B cell (primary cell): ENCODE measurements around the gene ACY1. TPM values are rescaled to one million over a fixed set of nuclear protein-coding genes. Genes with fewer than 3 reads are reported as not detected.

ENCODE experiments used
- ATAC-seq: fragments of 200-7000 bp; cut with Tn5 transposase; one replicate; pipeline ENCODE4 v1.10.0; 2021; ENCODE audit warnings: low read depth, mild to moderate bottlenecking, moderate number of reproducible peaks, moderate library complexity
- CTCF ChIA-PET: fragments of 350-600 bp; sonication (Branson Sonifier 250); formaldehyde crosslinking; loops from one replicate; lab custom pipeline; 2021; ENCODE audit warnings: antibody characterized with exemption, inconsistent platforms; lab: Charles Lee
- POLR2A ChIA-PET: fragments of 350-600 bp; sonication (Branson Sonifier 250); formaldehyde crosslinking; loops from one replicate; lab custom pipeline; 2021; ENCODE audit warnings: antibody characterized with exemption; lab: Charles Lee
- DNase-seq: peaks from one replicate; pipeline ENCODE4 v3.0.0; 2013
- H2AFZ ChIP-seq: 2 replicates; pipeline ENCODE4 v1.6.1; 2012; ENCODE audit warnings: mild to moderate bottlenecking, low read depth, low read length; ENCODE audit not compliant: insufficient read depth, poor library complexity, severe bottlenecking
- H3K27ac ChIP-seq, 2 donors: 1 replicate in 1 of 2; 2 replicates in 1 of 2; pipeline ENCODE4 v1.5.1; 2012 to 2013; ENCODE audit warnings: low read length in 2 of 2, mild to moderate bottlenecking in 2 of 2, moderate library complexity in 1 of 2
- H3K27me3 ChIP-seq, 4 experiments: fragments of 200-600 bp in 1 of 4; sonication (generic) in 1 of 4; replicated peaks in 1 of 4; 1 replicate in 2 of 4; 2 replicates in 2 of 4; pipeline versions ENCODE4 v1.6.1 to v1.7.0; 2013 to 2016; ENCODE audit warnings: low read length in 3 of 4, mild to moderate bottlenecking in 2 of 4, mixed read lengths in 1 of 4, moderate library complexity in 1 of 4; ENCODE audit not compliant: insufficient read depth in 4 of 4, control insufficient read depth in 3 of 4; ENCODE audit errors: control extremely low read depth in 1 of 4
- H3K36me3 ChIP-seq, 2 experiments: replicated peaks in 1 of 2; 1 replicate in 1 of 2; 2 replicates in 1 of 2; pipeline versions ENCODE4 v1.6.1 to v1.7.1; 2013; ENCODE audit warnings: low read length in 1 of 2; ENCODE audit not compliant: insufficient read depth in 2 of 2, control insufficient read depth in 1 of 2; ENCODE audit errors: control extremely low read depth in 1 of 2, extremely low read depth in 1 of 2
- H3K4me1 ChIP-seq, 2 donors: fragments of 200-600 bp in 1 of 2; sonication (generic) in 1 of 2; 1 replicate in 1 of 2; 2 replicates in 1 of 2; pipeline versions ENCODE4 v1.5.1 to v1.6.1; 2013 to 2017; ENCODE audit warnings: low read length in 2 of 2; ENCODE audit not compliant: control insufficient read depth in 2 of 2, insufficient read depth in 2 of 2
- H3K4me2 ChIP-seq: replicated peaks from 2 replicates; pipeline ENCODE3; 2012; ENCODE audit warnings: mild to moderate bottlenecking, low read depth, low read length; ENCODE audit not compliant: poor library complexity, severe bottlenecking
- H3K4me3 ChIP-seq, 5 experiments: fragments of 200-600 bp in 1 of 5; sonication (generic) in 1 of 5; 1 replicate in 3 of 5; 2 replicates in 2 of 5; pipeline versions ENCODE4 v1.5.1 to v1.7.0; 2011 to 2016; ENCODE audit warnings: low read length in 4 of 5, mild to moderate bottlenecking in 4 of 5, low read depth in 2 of 5, control low read depth in 1 of 5, moderate library complexity in 1 of 5; ENCODE audit not compliant: insufficient read depth in 1 of 5; ENCODE audit errors: control extremely low read depth in 1 of 5, extremely low read depth in 1 of 5
- H3K79me2 ChIP-seq: fragments of 200-600 bp; sonication (generic); one replicate; pipeline ENCODE4 v1.6.0; 2016; ENCODE audit warnings: low read length; ENCODE audit not compliant: control insufficient read depth, insufficient read depth
- H3K9ac ChIP-seq: fragments of 200-600 bp; sonication (generic); 2 replicates; pipeline ENCODE4 v1.6.1; 2017; ENCODE audit warnings: mild to moderate bottlenecking, low read length, moderate library complexity
- H3K9me3 ChIP-seq, 3 donors: one replicate each; pipeline versions ENCODE4 v1.6.1 to v1.7.1; 2013; ENCODE audit warnings: low read length in 2 of 3; ENCODE audit not compliant: control insufficient read depth in 2 of 3, insufficient read depth in 1 of 3; ENCODE audit errors: control extremely low read depth in 1 of 3
- H4K20me1 ChIP-seq: 2 replicates; pipeline ENCODE4 v1.6.0; 2012; ENCODE audit warnings: mild to moderate bottlenecking, low read length; ENCODE audit not compliant: insufficient read depth, control insufficient read depth, poor library complexity, severe bottlenecking
- H3K27ac Mint-ChIP-seq: one replicate; pipeline ENCODE4 v1.8.0; 2021; ENCODE audit warnings: mixed read lengths
- H3K27me3 Mint-ChIP-seq: one replicate; pipeline ENCODE4 v1.8.0; 2021; ENCODE audit warnings: mixed read lengths
- H3K4me1 Mint-ChIP-seq: one replicate; pipeline ENCODE4 v1.8.0; 2021; ENCODE audit warnings: mixed read lengths
- H3K4me3 Mint-ChIP-seq: one replicate; pipeline ENCODE4 v1.8.0; 2021; ENCODE audit warnings: mixed read lengths
- H3K9me3 Mint-ChIP-seq: one replicate; pipeline ENCODE4 v1.8.0; 2022; ENCODE audit warnings: mixed read lengths; ENCODE audit not compliant: insufficient read depth
- CTCF ChIP-seq: fragments of 200-600 bp; IDR thresholded peaks from one replicate; pipeline ENCODE4 v1.8.0; 2022; ENCODE audit warnings: antibody characterized with exemption, mild to moderate bottlenecking
- EZH2 ChIP-seq: IDR thresholded peaks from 2 replicates; pipeline ENCODE4 v1.6.1; 2012; ENCODE audit warnings: borderline replicate concordance, low read depth, mild to moderate bottlenecking, moderate library complexity, low read length; ENCODE audit not compliant: insufficient read depth, poor library complexity, severe bottlenecking
- WGBS: methylation state at CpG from one replicate; pipeline ENCODE4 v1.1.5; 2013; ENCODE audit warnings: missing lambda C conversion rate; ENCODE audit not compliant: insufficient coverage; 5-methylcytosine and 5-hydroxymethylcytosine counted together
- intact Hi-C: fragments of 100-400 bp; cut with micrococcal nuclease; formaldehyde crosslinking; loops from one replicate; pipeline ENCODE4 v1.10.0; 2022
- polyA plus RNA-seq: library from polyadenylated mRNA; depleted of rRNA; stranded (reverse); fragments of >200 nt; gene quantifications from 2 replicates; pipeline ENCODE4 v1.2.3, GENCODE V29; 2012
- total RNA-seq, 2 donors: library from RNA; stranded (reverse); fragments of 120-200 nt in 1 of 2; gene quantifications; 1 replicate in 1 of 2; 2 replicates in 1 of 2; pipeline versions ENCODE4 v1.2.3 to v1.2.4, GENCODE V29; 2013 to 2022

The ACY1 gene
- total and polyA plus RNA-seq, 2 donors (not counting 1 experiment from before 2014, with no cell fraction given), result 14.6 to 26.2 TPM

GRCh38 chr3:52036222-52036694 is 52.9 kb downstream of the ACY1 start:
- POLR2A ChIA-PET, result no interaction called here
- intact Hi-C loops, result no loop called here
- peak; percentile 45 for ATAC-seq

More at GRCh38 chr3:52036222-52036694, 52.9 kb downstream of the ACY1 start:
- no peaks in the 10 kb centered on the region for H4K20me1 ChIP-seq
- H3K4me2 ChIP-seq, result no peak overlapping the region
- H3K4me3 ChIP-seq, result no peak overlapping the region
- H3K9me3 ChIP-seq, result no peaks in the 10 kb centered on the region
- CTCF ChIA-PET, result interaction anchor here (1.0 to 2.4 kb wide), 3 partner anchors 35 to 108 kb away, joined by 3 to 14 read pairs (median 8); no protein-coding TSS in a partner anchor
- Mint-ChIP-seq H3K27me3 (peaks cover 3% of the 10 kb centered on the region), H3K4me1 (peaks cover 5% of the 10 kb centered on the region), H3K9me3 (no peaks in the 10 kb centered on the region), H3K27ac (no peak overlapping the region), H3K4me3 (no peak overlapping the region)
- H3K79me2 ChIP-seq, result no peaks in the 10 kb centered on the region
- 21% methylated on average over 4 of the region's 5 CpGs for WGBS
- peaks cover 0 to 5% (median 3%) of the 10 kb centered on the region in 4 experiments for H3K27me3 ChIP-seq
- no peak overlapping the region for H3K27ac ChIP-seq
- H3K4me1 ChIP-seq, result peaks cover 0 to 10% of the 10 kb centered on the region in 2 donors
- no peaks in the 10 kb centered on the region for H3K36me3 ChIP-seq
- H2AFZ ChIP-seq, result no peak overlapping the region
- no peak for DNase-seq
- no peak for TF ChIP-seq EZH2
- TF ChIP-seq CTCF, result no peak
- no peak overlapping the region for H3K9ac ChIP-seq
